A172 (cell line): Measurements from ENCODE around the gene INO80. TPM values are rescaled to one million over a fixed set of nuclear protein-coding genes. Genes with fewer than 3 reads are reported as not detected.

Experiments used
- DNase-seq: peaks from one replicate; pipeline ENCODE4 v3.0.0-alpha.2; 2015; ENCODE audit warnings: low spot score
- total RNA-seq: library from RNA; depleted of rRNA; stranded (reverse); fragments of >200 nt; shearing (Covaris generic); gene quantifications from 2 replicates; pipeline ENCODE4 v1.2.3, GENCODE V29; 2014; rRNA removed

Gene INO80
- total RNA-seq, 1 experiment from 2014 or later = 13.1 TPM

DNA sequence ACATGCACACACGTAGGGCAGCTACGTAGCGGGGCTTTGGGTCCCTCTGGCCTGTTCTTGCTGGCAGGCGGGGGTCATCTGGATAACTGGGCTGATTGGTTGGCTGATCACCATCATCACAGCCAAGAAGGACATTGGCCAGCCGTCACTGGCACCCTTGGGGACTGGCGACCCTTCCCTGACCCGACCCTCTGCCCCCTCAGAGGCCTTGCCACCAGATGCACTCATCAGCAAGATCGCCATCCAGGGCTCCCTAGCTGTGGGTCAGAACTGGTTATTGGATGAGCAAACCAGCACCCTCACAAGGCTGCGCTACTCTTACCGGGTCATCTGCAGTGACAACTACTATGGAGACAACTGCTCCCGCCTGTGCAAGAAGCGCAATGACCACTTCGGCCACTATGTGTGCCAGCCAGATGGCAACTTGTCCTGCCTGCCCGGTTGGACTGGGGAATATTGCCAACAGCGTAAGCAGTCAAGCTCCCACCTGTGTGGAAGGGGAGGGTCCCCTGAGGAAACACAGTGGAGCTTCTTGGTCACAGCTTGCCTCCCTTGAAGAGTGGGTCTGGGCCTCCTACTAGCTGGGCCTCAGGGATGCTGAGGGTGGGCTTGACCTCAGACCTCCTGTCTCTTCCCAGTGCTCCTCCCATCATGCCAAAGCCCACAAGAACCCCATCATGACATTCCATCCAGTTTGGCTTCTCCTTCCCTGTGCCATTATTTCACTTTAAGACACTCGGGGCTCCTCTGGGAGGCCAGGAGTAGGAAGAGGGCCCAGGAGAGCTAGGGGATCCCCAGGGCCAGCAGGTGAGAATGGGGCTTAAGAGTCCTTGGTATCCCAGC lies 184.6 kb downstream of the INO80 start:
- no peak for DNase-seq

DNA sequence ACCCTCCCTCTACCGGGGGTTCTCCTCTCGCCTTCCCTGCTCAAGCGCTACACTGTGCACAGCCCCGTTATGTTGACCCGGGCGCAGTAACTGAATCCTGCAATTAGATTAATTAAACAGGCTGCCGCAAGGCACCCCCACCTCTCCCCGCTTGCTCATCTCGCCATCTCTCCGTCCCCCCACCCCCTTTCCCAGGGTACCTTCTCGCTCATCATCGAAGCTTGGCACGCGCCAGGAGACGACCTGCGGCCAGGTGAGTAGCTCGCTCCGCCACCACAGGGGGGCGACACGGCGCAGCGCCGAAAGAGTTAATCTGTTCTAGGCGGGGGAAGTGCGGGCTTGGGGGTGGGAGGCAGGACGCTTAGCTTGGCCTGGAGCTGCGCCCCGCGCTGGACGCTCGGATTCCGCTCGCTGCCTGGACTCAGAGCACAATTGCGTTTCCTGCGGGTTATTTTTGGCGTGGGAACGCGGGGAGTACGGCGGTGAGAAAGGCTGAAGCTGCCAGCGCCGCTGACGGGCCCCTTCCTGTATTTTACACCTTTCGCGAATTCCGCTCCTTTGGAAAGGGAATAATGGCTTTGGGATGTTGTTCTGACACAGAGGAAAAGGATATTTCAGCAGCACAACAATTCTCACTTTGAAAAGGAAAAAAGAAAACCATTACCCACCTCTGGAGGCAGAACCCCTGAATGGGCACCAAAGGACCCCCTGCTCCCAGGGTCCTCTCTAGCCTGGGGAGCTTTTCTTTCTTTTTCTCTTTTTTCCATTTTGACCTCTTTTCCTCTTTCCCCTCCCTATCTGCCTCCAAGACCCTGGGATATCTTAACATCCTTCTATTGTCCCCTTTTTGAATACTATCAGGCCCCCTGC lies 185.4 kb downstream of the INO80 start:
- DNase-seq = no peak

DNA sequence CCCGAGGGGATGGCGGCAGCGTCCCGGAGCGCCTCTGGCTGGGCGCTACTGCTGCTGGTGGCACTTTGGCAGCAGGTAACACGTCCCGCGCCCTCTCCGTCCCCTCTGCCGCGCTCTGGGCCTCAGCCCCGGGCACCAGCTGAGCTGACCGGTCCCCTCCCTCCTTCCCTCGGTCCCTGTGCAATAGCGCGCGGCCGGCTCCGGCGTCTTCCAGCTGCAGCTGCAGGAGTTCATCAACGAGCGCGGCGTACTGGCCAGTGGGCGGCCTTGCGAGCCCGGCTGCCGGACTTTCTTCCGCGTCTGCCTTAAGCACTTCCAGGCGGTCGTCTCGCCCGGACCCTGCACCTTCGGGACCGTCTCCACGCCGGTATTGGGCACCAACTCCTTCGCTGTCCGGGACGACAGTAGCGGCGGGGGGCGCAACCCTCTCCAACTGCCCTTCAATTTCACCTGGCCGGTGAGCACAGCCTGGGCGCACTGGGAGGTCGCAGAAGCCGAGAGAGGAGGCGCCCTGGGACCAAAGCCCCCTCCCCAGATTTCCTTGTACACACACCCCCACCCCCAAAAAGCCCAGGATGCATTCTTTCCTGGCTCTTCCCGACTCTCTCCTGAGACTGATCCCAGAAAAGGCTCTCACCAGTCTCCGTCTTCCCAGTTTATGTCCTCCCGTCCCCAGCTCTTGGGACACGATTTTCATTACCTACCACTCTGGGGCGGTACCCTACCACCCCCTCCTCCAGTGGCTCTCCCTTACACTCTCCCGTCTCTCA lies 186.2 kb downstream of the INO80 start:
- no peak for DNase-seq

Other genes starting within 250 kb of the INO80 start
- gene RHOV, start 242.0 kb downstream of the INO80 start, total RNA-seq = 0.22 and 1.4 TPM in 2 replicates
- 39.7 and 41.7 TPM in 2 replicates for gene VPS18, start 221.8 kb downstream of the INO80 start, total RNA-seq
- gene DLL4, start 186.9 kb downstream of the INO80 start, total RNA-seq = not detected in 2 replicates
- gene CHAC1, start 162.8 kb downstream of the INO80 start, total RNA-seq = 4.7 and 5.8 TPM in 2 replicates
- gene EXD1, start 114.5 kb upstream of the INO80 start, total RNA-seq = not detected in 2 replicates
- 63.7 and 81.4 TPM in 2 replicates for gene CHP1, start 115.0 kb upstream of the INO80 start, total RNA-seq
- gene OIP5, start 216.3 kb upstream of the INO80 start, total RNA-seq = 38.0 and 41.6 TPM in 2 replicates
- 182 and 215 TPM in 2 replicates for gene NUSAP1, start 216.6 kb upstream of the INO80 start, total RNA-seq